Osteocyte (in vitro differentiated cells): Measurements from ENCODE around the gene ANKRD55. TPM values are rescaled to one million over a fixed set of nuclear protein-coding genes. Genes with fewer than 3 reads are reported as not detected.
"Not testable (repeated sequence)": the region's sequence is repeated elsewhere in the genome, so short reads cannot be mapped to it uniquely, and the experiment has no call there.

Experiments
- DNase-seq: peaks from one replicate; pipeline ENCODE4 v3.0.0; 2021; ENCODE audit warnings: mixed read lengths; ENCODE audit not compliant: unreplicated experiment; ENCODE audit errors: extremely low spot score
- H3K27ac Mint-ChIP-seq: one replicate; pipeline ENCODE4 v1.8.0; 2021; ENCODE audit warnings: mild to moderate bottlenecking, mixed read lengths; ENCODE audit not compliant: unreplicated experiment
- H3K27me3 Mint-ChIP-seq: one replicate; pipeline ENCODE4 v1.8.0; 2021; ENCODE audit warnings: mixed read lengths; ENCODE audit not compliant: unreplicated experiment
- H3K36me3 Mint-ChIP-seq: one replicate; pipeline ENCODE4 v1.8.0; 2021; ENCODE audit warnings: mixed read lengths; ENCODE audit not compliant: unreplicated experiment
- H3K4me1 Mint-ChIP-seq: one replicate; pipeline ENCODE4 v1.8.0; 2021; ENCODE audit warnings: mixed read lengths; ENCODE audit not compliant: unreplicated experiment
- H3K4me3 Mint-ChIP-seq: one replicate; pipeline ENCODE4 v1.8.0; 2021; ENCODE audit warnings: mild to moderate bottlenecking, moderate library complexity, mixed read lengths; ENCODE audit not compliant: unreplicated experiment
- H3K9me3 Mint-ChIP-seq: one replicate; pipeline ENCODE4 v1.8.0; 2021; ENCODE audit warnings: mixed read lengths; ENCODE audit not compliant: unreplicated experiment
- CTCF ChIP-seq: fragments of 200-600 bp; sonication (generic); IDR thresholded peaks from 2 replicates; pipeline ENCODE4 v1.5.0; 2021; ENCODE audit warnings: antibody characterized with exemption, mild to moderate bottlenecking, moderate library complexity
- total RNA-seq: library from RNA; stranded (reverse); gene quantifications from 2 replicates; pipeline ENCODE4 v1.2.1, GENCODE V29; 2021

ANKRD55 gene
- total RNA-seq, 1 donor from 2014 or later: not detected

GRCh38 chr5:56080375-56081052, 152.6 kb downstream of the ANKRD55 start:
- H3K27ac Mint-ChIP-seq: no peak overlapping the region
- TF ChIP-seq CTCF: no peak
- no peaks in the 10 kb centered on the region for H3K36me3 Mint-ChIP-seq
- no peak overlapping the region for H3K4me3 Mint-ChIP-seq
- H3K4me1 Mint-ChIP-seq: peaks cover 18% of the 10 kb centered on the region
- no peaks in the 10 kb centered on the region for H3K27me3 Mint-ChIP-seq
- H3K9me3 Mint-ChIP-seq: no peaks in the 10 kb centered on the region
- no peak for DNase-seq

GRCh38 chr5:56079157-56079500, 154.0 kb downstream of the ANKRD55 start:
- not testable (repeated sequence) for H3K9me3 Mint-ChIP-seq, H3K27me3 Mint-ChIP-seq, DNase-seq, H3K27ac Mint-ChIP-seq, H3K36me3 Mint-ChIP-seq, H3K4me3 Mint-ChIP-seq
- H3K4me1 Mint-ChIP-seq: peaks cover 25% of the 10 kb centered on the region

GRCh38 chr5:56078278-56079156, 154.6 kb downstream of the ANKRD55 start:
- H3K27ac Mint-ChIP-seq: no peak overlapping the region
- no peaks in the 10 kb centered on the region for H3K27me3 Mint-ChIP-seq
- DNase-seq: no peak
- no peak overlapping the region for H3K4me3 Mint-ChIP-seq
- H3K36me3 Mint-ChIP-seq: no peaks in the 10 kb centered on the region
- H3K9me3 Mint-ChIP-seq: no peaks in the 10 kb centered on the region
- TF ChIP-seq CTCF: no peak
- H3K4me1 Mint-ChIP-seq: peaks cover 25% of the 10 kb centered on the region

- TF ChIP-seq CTCF: no peak
- no peak overlapping the region for H3K4me3 Mint-ChIP-seq
- peaks cover 27% of the 10 kb centered on the region for H3K4me1 Mint-ChIP-seq
- H3K36me3 Mint-ChIP-seq: no peaks in the 10 kb centered on the region
- no peaks in the 10 kb centered on the region for H3K9me3 Mint-ChIP-seq
- no peaks in the 10 kb centered on the region for H3K27me3 Mint-ChIP-seq
- no peak overlapping the region for H3K27ac Mint-ChIP-seq
- no peak for DNase-seq
Observed at GRCh38 chr5:56077796-56078233, 155.3 kb downstream of the ANKRD55 start.

GRCh38 chr5:56076486-56076885, 156.6 kb downstream of the ANKRD55 start:
- no peak for TF ChIP-seq CTCF
- Mint-ChIP-seq H3K36me3 (peaks cover 2% of the 10 kb centered on the region), H3K27me3 (no peaks in the 10 kb centered on the region), H3K9me3 (no peaks in the 10 kb centered on the region), H3K27ac (no peak overlapping the region), H3K4me3 (no peak overlapping the region), H3K4me1 (peaks cover 30% of the 10 kb centered on the region)
- DNase-seq: no peak
